ENCODE results near the gene WEE1.

The WEE1 gene

DNA sequence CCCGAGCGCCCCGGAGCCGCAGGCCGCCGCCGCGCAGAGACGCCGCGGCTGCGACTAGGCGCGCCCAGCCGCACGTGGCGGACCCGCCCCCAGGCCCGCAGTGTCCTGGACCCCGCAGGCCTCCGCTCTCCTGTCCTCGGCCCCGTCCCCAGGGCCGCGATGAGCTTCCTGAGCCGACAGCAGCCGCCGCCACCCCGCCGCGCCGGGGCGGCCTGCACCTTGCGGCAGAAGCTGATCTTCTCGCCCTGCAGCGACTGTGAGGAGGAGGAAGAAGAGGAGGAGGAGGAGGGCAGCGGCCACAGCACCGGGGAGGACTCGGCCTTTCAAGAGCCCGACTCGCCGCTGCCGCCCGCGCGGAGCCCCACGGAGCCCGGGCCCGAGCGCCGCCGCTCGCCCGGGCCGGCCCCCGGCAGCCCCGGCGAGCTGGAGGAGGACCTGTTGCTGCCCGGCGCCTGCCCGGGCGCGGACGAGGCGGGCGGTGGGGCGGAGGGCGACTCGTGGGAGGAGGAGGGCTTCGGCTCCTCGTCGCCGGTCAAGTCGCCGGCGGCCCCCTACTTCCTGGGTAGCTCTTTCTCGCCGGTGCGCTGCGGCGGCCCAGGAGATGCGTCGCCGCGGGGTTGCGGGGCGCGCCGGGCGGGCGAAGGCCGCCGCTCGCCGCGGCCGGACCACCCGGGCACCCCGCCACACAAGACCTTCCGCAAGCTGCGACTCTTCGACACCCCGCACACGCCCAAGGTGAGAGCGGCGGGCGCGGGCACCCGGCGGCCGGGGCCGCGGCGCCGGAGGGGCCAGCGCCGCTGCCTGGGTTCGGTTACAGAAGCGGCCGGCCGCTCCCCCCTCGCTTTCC lies 528 bp downstream of the WEE1 start:
- Histone ChIP-seq H3K36me3 (ENCODE audit: insufficient read depth, insufficient read length, low read length) (peaks cover 46% of the 10 kb centered on the region), H3K9me3 (ENCODE audit: insufficient read depth, low read length) (no peaks in the 10 kb centered on the region), H3K4me1 (ENCODE audit: insufficient read depth, insufficient read length) (peaks cover 3% of the 10 kb centered on the region), H3K9ac (ENCODE audit: insufficient read length, low read depth) (peak overlapping the region; percentile 98), H3K27me3 (ENCODE audit: insufficient read depth, insufficient read length) (no peaks in the 10 kb centered on the region), H3K4me3 (ENCODE audit: insufficient read length, low read depth) (peak overlapping the region; percentile 95)
- DNase-seq (ENCODE audit: low read depth, low spot score), result no peak
- TF ChIP-seq ZNF274 (IDR thresholded peaks at IDR 0.05; ENCODE audit: low read depth, low read length), result no peak

GRCh38 chr11:9574622-9575259 lies 1.3 kb downstream of the WEE1 start:
- Histone ChIP-seq H3K36me3 (ENCODE audit: insufficient read depth, insufficient read length, low read length) (peaks cover 53% of the 10 kb centered on the region), H3K9me3 (ENCODE audit: insufficient read depth, low read length) (no peaks in the 10 kb centered on the region), H3K27me3 (ENCODE audit: insufficient read depth, insufficient read length) (no peaks in the 10 kb centered on the region), H3K4me1 (ENCODE audit: insufficient read depth, insufficient read length) (peaks cover 3% of the 10 kb centered on the region), H3K9ac (ENCODE audit: insufficient read length, low read depth) (peak overlapping the region; percentile 98), H3K4me3 (ENCODE audit: insufficient read length, low read depth) (peak overlapping the region; percentile 95)
- TF ChIP-seq YY1 (IDR thresholded peaks at IDR 0.05; ENCODE audit: insufficient read depth, insufficient read length), result no peak
- no peak for TF ChIP-seq ZNF274 (IDR thresholded peaks at IDR 0.05; ENCODE audit: low read depth, low read length)
- no peak for TF ChIP-seq SUZ12 (IDR thresholded peaks at IDR 0.05; ENCODE audit: extremely low read depth, insufficient read depth, insufficient read length)
- DNase-seq (ENCODE audit: low read depth, low spot score), result no peak

GRCh38 chr11:9575260-9576240 lies 2.1 kb downstream of the WEE1 start:
- no peak for TF ChIP-seq YY1 (IDR thresholded peaks at IDR 0.05; ENCODE audit: insufficient read depth, insufficient read length)
- no peak for TF ChIP-seq SUZ12 (IDR thresholded peaks at IDR 0.05; ENCODE audit: extremely low read depth, insufficient read depth, insufficient read length)
- TF ChIP-seq ZNF274 (IDR thresholded peaks at IDR 0.05; ENCODE audit: low read depth, low read length), result no peak

DNA sequence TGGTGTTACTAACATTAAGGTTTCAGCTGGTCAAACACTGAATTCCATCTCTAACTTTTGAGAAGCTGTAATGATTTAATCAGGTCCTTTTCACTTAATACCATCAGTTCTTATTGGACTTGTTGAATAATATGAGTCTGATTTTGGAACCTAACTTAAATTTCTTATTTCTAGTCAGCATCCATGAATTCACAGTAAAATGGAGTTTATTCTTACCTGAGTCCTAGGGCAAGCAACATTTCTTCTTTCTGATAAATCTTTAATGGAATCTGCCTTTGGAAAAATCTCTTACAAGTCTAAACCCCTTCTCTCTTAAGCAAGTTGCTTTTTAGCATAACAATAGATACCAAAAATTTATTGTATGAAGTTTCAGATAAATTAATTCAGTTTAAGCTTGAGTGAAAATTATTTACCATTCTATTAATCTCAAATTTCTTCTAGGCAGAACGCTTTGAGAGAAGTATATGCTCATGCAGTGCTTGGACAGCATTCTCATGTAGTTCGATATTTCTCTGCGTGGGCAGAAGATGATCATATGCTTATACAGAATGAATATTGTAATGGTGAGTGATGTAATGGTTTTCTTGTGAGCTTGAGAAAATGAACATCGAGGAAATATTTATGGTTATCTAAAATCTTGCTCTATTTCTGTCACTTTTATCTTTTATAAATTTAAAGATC lies 3.4 kb downstream of the WEE1 start:
- Histone ChIP-seq H3K27me3 (ENCODE audit: insufficient read depth, insufficient read length) (no peaks in the 10 kb centered on the region), H3K9me3 (ENCODE audit: insufficient read depth, low read length) (no peaks in the 10 kb centered on the region), H3K4me1 (ENCODE audit: insufficient read depth, insufficient read length) (no peaks in the 10 kb centered on the region), H3K4me3 (ENCODE audit: insufficient read length, low read depth) (peak overlapping the region; percentile 95), H3K36me3 (ENCODE audit: insufficient read depth, insufficient read length, low read length) (peaks cover 74% of the 10 kb centered on the region), H3K9ac (ENCODE audit: insufficient read length, low read depth) (peak overlapping the region; percentile 66)
- no peak for DNase-seq (ENCODE audit: low read depth, low spot score)
- TF ChIP-seq ZNF274 (IDR thresholded peaks at IDR 0.05; ENCODE audit: low read depth, low read length) (no peak), SUZ12 (IDR thresholded peaks at IDR 0.05; ENCODE audit: extremely low read depth, insufficient read depth, insufficient read length) (no peak), YY1 (IDR thresholded peaks at IDR 0.05; ENCODE audit: insufficient read depth, insufficient read length) (no peak)

More at GRCh38 chr11:9575260-9576240, 2.1 kb downstream of the WEE1 start:
- H3K27me3 ChIP-seq (ENCODE audit: insufficient read depth, insufficient read length), result no peaks in the 10 kb centered on the region
- H3K9me3 ChIP-seq (ENCODE audit: insufficient read depth, low read length), result no peaks in the 10 kb centered on the region
- H3K4me3 ChIP-seq (ENCODE audit: insufficient read length, low read depth), result peak overlapping the region; percentile 95
- peaks cover 61% of the 10 kb centered on the region for H3K36me3 ChIP-seq (ENCODE audit: insufficient read depth, insufficient read length, low read length)
- peaks cover 3% of the 10 kb centered on the region for H3K4me1 ChIP-seq (ENCODE audit: insufficient read depth, insufficient read length)
- peak; percentile 51 for DNase-seq (ENCODE audit: low read depth, low spot score)
- H3K9ac ChIP-seq (ENCODE audit: insufficient read length, low read depth), result peak overlapping the region; percentile 98

DNA sequence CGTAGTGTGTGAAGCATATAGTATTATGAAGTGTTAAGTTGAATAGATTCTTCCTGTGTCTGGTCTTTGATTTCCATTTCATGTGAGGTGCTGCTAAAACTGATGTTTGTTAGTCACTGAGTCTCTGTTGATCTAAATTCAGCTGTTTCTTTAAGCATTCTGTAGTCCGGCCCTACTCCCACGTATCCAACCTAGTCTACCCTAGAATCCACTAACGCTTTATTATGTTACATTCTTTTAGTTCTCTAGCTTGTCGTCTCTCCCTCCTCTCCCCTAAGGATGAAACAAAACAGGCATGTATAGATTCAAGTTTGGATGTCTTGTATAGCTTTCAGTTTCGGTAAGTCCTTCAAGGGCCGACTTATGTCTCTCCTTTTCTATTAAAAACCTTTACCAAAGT lies 4.1 kb downstream of the WEE1 start:
- no peaks in the 10 kb centered on the region for H3K4me1 ChIP-seq (ENCODE audit: insufficient read depth, insufficient read length)
- peaks cover 81% of the 10 kb centered on the region for H3K36me3 ChIP-seq (ENCODE audit: insufficient read depth, insufficient read length, low read length)
- no peak for DNase-seq (ENCODE audit: low read depth, low spot score)
- H3K27me3 ChIP-seq (ENCODE audit: insufficient read depth, insufficient read length), result no peaks in the 10 kb centered on the region
- H3K9me3 ChIP-seq (ENCODE audit: insufficient read depth, low read length), result no peaks in the 10 kb centered on the region
- TF ChIP-seq ZNF274 (IDR thresholded peaks at IDR 0.05; ENCODE audit: low read depth, low read length), result no peak
- TF ChIP-seq SUZ12 (IDR thresholded peaks at IDR 0.05; ENCODE audit: extremely low read depth, insufficient read depth, insufficient read length), result no peak
- peak overlapping the region; percentile 24 for H3K9ac ChIP-seq (ENCODE audit: insufficient read length, low read depth)
- no peak overlapping the region for H3K4me3 ChIP-seq (ENCODE audit: insufficient read length, low read depth)

GRCh38 chr11:9580894-9581293 lies 7.4 kb downstream of the WEE1 start:
- H3K4me3 ChIP-seq (ENCODE audit: insufficient read length, low read depth), result no peak overlapping the region
- no peak overlapping the region for H3K9ac ChIP-seq (ENCODE audit: insufficient read length, low read depth)
- no peaks in the 10 kb centered on the region for H3K9me3 ChIP-seq (ENCODE audit: insufficient read depth, low read length)
- TF ChIP-seq ZNF274 (IDR thresholded peaks at IDR 0.05; ENCODE audit: low read depth, low read length), result no peak
- no peak for TF ChIP-seq YY1 (IDR thresholded peaks at IDR 0.05; ENCODE audit: insufficient read depth, insufficient read length)
- TF ChIP-seq SUZ12 (IDR thresholded peaks at IDR 0.05; ENCODE audit: extremely low read depth, insufficient read depth, insufficient read length), result no peak
- H3K36me3 ChIP-seq (ENCODE audit: insufficient read depth, insufficient read length, low read length), result peaks cover 93% of the 10 kb centered on the region
- no peak for DNase-seq (ENCODE audit: low read depth, low spot score)
- H3K27me3 ChIP-seq (ENCODE audit: insufficient read depth, insufficient read length), result no peaks in the 10 kb centered on the region
- no peaks in the 10 kb centered on the region for H3K4me1 ChIP-seq (ENCODE audit: insufficient read depth, insufficient read length)
